Thyroid gland (tissue), 4 donors: ENCODE data around the gene AP4E1.

ENCODE experiments used
- CTCF ChIP-seq, 6 experiments: fragments of 200-600 bp in 3 of 6; fragments of 450-650 bp in 3 of 6; sonication (generic) in 3 of 6; IDR thresholded peaks; one replicate each; pipeline ENCODE4 v1.5.1; 2016 to 2019; ENCODE audit warnings: antibody characterized with exemption in 6 of 6, mild to moderate bottlenecking in 2 of 6, inconsistent platforms in 1 of 6, moderate library complexity in 1 of 6
- POLR2A ChIP-seq, 2 donors: fragments of 450-650 bp; IDR thresholded peaks; one replicate each; pipeline ENCODE4 v1.6.1; 2017; ENCODE audit warnings: antibody characterized with exemption in 2 of 2, mild to moderate bottlenecking in 2 of 2, moderate library complexity in 1 of 2

GRCh38 chr15:50971115-50971514 lies 62.6 kb downstream of the AP4E1 start:
- TF ChIP-seq CTCF (IDR thresholded peaks at IDR 0.05) = no peak
- TF ChIP-seq POLR2A (IDR thresholded peaks at IDR 0.05) = no peak
